Mucosa of stomach (tissue), 1 donor: ENCODE results near the gene FCAR.
"Not testable (repeated sequence)": the region's sequence is repeated elsewhere in the genome, so short reads cannot be mapped to it uniquely, and the experiment has no call there.

Experiments
- H3K27me3 ChIP-seq: one replicate; pipeline ENCODE4 v1.7.0; 2013; ENCODE audit warnings: mild to moderate bottlenecking, low read length; ENCODE audit not compliant: control insufficient read depth, insufficient read depth
- H3K36me3 ChIP-seq: one replicate; pipeline ENCODE4 v1.7.0; 2013; ENCODE audit warnings: low read length; ENCODE audit not compliant: control insufficient read depth, insufficient read depth
- H3K4me1 ChIP-seq: one replicate; pipeline ENCODE4 v1.7.0; 2013; ENCODE audit warnings: mild to moderate bottlenecking, low read length; ENCODE audit not compliant: control insufficient read depth, insufficient read depth
- H3K4me3 ChIP-seq: one replicate; pipeline ENCODE4 v1.7.0; 2013; ENCODE audit warnings: low read length
- H3K9ac ChIP-seq: one replicate; pipeline ENCODE4 v1.7.0; 2013; ENCODE audit warnings: mild to moderate bottlenecking, low read length, moderate library complexity
- H3K9me3 ChIP-seq: one replicate; pipeline ENCODE4 v1.7.0; 2013; ENCODE audit warnings: mild to moderate bottlenecking, low read length, moderate library complexity; ENCODE audit not compliant: control insufficient read depth
- donor health status: Pancreatic carcinoma.

FCAR gene

DNA sequence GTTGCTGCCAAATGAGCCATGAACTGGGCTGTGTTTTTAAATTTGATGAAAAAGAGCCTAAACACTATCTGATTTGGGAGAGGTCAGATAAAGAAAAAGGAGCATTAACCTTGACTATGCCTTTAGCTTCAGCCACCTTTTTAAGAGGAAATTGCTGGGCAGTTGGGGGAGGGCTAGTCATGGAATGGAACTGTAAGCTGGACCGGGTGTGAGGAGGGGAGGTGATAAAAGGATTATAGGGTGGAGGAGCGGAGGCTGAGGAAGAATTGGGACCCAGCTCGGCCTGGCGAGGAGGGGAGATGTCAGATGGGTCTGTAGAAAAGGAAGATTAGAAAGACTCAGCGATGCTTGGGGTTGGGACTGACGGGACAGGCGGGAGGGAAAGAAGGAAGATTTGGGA lies 24.6 kb downstream of the FCAR start:
- not testable (repeated sequence) for H3K9ac ChIP-seq, H3K27me3 ChIP-seq, H3K9me3 ChIP-seq, H3K4me1 ChIP-seq, H3K4me3 ChIP-seq, H3K36me3 ChIP-seq

DNA sequence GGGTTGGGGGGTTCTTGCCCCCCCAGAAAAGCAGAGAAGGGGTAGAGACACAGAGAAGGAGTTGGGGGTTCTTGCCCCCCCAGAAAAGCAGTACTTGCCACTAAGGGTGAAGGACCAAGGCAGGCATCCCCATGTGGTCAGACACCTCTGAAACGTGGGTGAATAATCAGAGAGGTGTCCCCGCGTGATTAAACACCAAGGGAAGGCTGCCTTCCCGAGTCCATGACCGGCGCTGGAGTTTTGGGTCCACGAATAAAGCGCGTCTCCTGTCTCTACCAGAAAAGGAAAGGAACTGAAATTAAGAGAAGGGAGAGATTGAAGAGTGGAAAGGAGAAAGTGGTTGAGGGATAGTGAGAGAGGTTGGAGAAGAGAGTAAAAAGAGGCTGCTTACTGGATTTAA lies 25.6 kb downstream of the FCAR start:
- H3K4me1 ChIP-seq, H3K9me3 ChIP-seq, H3K27me3 ChIP-seq, H3K9ac ChIP-seq, H3K4me3 ChIP-seq, H3K36me3 ChIP-seq: not testable (repeated sequence)

DNA sequence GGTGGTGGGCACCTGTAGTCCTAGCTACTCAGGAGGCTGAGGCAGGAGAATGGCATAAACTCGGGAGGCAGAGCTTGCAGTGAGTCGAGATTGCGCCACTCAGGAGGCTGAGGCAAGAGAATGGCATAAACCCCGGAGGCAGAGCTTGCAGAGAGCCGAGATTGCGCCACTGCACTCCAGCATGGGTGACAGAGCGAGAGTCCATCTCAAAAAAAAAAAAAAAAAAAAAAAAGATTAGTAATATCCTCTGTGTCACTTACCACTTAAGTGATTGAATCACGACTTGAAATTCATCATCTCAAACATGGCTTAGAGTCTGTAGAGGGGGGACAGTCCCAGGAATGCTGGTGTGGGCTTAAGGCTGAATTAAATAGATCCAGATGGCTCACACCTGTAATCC lies 27.1 kb downstream of the FCAR start:
- not testable (repeated sequence) for H3K9me3 ChIP-seq, H3K9ac ChIP-seq, H3K27me3 ChIP-seq, H3K4me1 ChIP-seq, H3K4me3 ChIP-seq, H3K36me3 ChIP-seq

DNA sequence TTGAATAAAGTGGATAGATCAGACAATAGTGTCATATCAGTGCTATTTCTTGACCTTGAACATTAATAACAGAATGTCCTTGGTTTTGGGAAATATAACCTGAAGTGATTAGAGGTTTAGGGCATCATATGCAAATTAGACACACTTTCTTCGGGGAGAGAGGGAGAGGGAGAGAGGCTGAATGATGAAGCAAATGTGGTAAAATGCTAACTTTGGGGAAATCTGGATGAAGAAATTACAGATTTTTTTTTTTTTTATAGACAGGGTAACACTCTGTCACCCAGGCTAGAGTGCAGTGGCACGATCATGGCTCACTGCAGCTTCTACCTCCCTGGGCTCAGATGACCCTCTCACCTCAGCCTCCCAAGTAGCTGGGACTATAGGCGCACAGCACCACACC lies 28.0 kb downstream of the FCAR start:
- Histone ChIP-seq H3K27me3 (peaks cover 5% of the 10 kb centered on the region), H3K4me3 (no peak overlapping the region), H3K9ac (no peak overlapping the region), H3K36me3 (no peaks in the 10 kb centered on the region), H3K4me1 (no peaks in the 10 kb centered on the region), H3K9me3 (no peaks in the 10 kb centered on the region)

DNA sequence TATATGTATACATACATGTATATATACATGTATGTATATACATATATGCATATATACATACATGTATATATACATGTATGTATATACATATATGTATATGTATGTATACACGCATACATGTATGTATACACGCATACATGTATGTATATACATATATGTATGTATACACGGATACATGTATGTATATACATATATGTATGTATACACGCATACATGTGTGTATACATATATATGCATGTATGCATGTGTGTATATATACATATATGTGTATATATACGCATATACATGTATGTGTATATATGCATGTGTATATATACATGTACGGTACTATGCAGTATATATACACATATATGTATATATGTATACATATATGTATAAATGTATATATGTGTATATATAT lies 29.3 kb downstream of the FCAR start:
- peaks cover 5% of the 10 kb centered on the region for H3K27me3 ChIP-seq
- no peak overlapping the region for H3K9ac ChIP-seq
- H3K4me1 ChIP-seq = no peaks in the 10 kb centered on the region
- no peak overlapping the region for H3K4me3 ChIP-seq
- no peaks in the 10 kb centered on the region for H3K9me3 ChIP-seq
- no peaks in the 10 kb centered on the region for H3K36me3 ChIP-seq

DNA sequence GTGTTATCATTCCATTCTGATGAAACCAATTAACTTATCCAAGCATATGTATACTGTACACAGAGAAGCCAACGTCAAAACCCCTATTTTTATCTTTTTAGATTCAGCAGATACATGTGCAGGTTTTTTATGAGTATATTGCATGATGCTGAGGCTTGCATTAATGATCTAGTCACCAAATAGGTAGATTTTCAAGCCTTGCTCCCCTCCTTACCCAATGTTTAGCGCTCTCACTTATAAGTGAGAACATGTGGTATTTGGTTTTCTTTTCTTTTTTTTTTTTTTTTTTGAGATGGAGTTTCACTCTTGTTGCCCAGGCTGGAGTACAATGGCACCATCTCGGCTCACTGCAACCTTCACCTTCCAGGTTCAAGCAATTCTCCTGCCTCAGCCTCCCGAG lies 30.2 kb downstream of the FCAR start:
- H3K9me3 ChIP-seq, H3K36me3 ChIP-seq, H3K27me3 ChIP-seq, H3K4me3 ChIP-seq, H3K9ac ChIP-seq, H3K4me1 ChIP-seq: not testable (repeated sequence)

DNA sequence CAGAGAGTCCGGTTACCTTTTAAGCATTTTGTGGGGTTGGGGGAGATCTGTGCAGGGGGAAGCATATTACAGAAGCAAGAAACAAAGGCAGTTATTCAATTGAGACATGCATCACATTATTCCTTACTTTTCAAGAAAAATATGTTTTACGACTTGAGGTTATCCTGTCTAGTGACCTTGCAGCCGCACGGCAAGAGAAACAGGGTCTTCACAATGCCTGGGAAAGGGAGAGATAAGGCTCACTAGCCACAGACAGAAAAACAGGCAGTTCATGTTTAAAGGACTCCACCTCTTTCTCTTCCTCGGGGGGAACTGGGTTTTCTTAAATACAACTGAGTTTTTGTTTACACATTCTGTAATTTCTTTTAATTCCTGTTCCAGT lies 31.4 kb downstream of the FCAR start:
- H3K9ac ChIP-seq = no peak overlapping the region
- no peaks in the 10 kb centered on the region for H3K4me1 ChIP-seq
- no peak overlapping the region for H3K4me3 ChIP-seq
- H3K36me3 ChIP-seq = no peaks in the 10 kb centered on the region
- H3K27me3 ChIP-seq = peaks cover 5% of the 10 kb centered on the region
- no peaks in the 10 kb centered on the region for H3K9me3 ChIP-seq

DNA sequence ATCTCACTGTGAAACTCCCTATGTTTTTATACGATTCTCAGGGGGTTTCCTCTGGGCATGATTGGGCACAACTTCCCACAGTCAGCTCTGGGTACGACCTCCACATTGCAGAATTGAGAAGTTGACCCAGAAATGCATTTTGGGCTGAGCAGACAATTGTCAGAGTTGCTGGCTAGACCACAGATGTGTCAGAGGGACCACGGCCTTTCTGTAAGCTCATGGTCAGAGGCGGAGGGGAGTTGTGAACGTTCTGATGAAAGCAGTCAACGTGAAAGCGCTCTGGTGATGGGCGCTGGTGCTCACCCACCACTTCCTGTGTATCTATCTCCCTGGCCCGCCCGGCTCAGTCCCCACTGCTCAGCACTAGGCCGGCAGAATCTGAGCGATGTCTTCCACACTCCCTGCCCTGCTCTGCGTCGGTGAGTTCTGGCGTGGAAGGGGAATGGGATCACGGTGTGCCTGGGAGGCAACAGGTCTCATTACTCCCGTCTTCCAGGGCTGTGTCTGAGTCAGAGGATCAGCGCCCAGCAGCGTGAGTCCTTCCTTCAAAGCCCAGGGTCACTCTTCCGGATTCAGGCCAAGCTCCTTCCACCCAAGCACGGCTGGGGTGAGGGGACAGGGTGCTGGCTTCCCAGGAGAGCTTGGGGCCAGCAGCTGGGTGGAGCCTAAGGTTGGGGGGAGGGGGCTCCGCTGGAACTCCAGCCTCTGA lies 31.9 kb downstream of the FCAR start, which contains the start of gene NCR1:
Gene NCR1 (plus strand): TSS at position 346 of the 709 bp plus-strand sequence. CDS start 40 bp downstream, at position 386.
- peaks cover 5% of the 10 kb centered on the region for H3K27me3 ChIP-seq
- no peak within 1 kb of the TSS for H3K9ac ChIP-seq
- no peaks in the 10 kb centered on the region for H3K4me1 ChIP-seq
- H3K36me3 ChIP-seq = no peaks in the 10 kb centered on the region
- no peak within 1 kb of the TSS for H3K4me3 ChIP-seq
- H3K9me3 ChIP-seq = no peaks in the 10 kb centered on the region

DNA sequence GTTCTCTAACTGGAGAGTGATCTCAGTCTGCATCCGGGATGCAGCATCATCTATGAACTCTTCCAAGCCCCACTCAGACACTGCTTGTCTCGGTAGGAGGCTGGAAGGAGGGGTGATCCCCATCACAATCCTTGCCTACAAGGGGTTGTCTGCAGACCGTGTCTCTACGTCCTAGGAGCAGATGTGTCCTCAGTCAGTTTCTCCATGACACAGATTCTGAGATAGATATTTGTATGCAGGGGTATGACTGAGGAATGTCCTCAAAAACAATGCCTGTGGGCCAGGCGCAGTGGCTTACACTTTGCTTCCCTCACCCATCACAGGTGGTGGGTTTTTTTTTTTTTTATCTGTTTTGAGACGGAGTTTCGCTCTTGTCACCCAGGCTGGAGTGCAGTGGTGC lies 32.8 kb downstream of the FCAR start:
- H3K36me3 ChIP-seq = no peaks in the 10 kb centered on the region
- H3K9me3 ChIP-seq = no peaks in the 10 kb centered on the region
- H3K4me3 ChIP-seq = no peak overlapping the region
- H3K4me1 ChIP-seq = no peaks in the 10 kb centered on the region
- H3K27me3 ChIP-seq = peaks cover 5% of the 10 kb centered on the region
- no peak overlapping the region for H3K9ac ChIP-seq

DNA sequence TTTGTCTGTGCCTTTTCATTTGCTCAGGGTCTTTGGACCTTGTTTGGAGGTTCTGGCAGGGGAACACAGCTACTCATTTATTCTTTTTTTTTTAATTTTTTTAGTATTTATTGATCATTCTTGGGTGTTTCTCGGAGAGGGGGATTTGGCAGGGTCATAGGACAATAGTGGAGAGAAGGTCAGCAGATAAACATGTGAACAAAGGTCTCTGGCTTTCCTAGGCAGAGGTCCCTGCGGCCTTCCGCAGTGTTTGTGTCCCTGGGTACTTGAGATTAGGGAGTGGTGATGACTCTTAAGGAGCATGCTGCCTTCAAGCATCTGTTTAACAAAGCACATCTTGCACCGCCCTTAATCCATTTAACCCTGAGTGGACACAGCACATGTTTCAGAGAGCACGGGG lies 33.9 kb downstream of the FCAR start:
- H3K36me3 ChIP-seq, H3K4me1 ChIP-seq, H3K27me3 ChIP-seq, H3K9me3 ChIP-seq, H3K4me3 ChIP-seq, H3K9ac ChIP-seq: not testable (repeated sequence)

DNA sequence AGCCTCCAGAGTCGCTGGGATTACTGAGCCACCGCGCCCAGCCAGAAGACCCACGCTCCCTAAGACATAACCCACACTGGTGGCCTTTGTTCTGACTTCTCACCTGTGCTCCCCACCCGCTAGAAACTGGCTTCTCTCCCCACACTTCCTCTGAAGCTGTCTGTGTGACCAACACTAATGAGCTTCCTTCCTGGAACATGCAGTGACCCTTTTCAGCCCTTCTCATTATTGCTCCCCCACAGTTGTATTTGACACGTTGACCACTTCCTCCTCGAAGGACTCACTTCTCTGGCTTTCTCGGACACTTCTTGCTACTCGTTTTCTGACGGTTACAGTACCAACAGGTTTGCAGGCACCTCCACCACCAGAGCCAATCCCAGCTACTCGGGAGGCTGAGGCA lies 42.8 kb downstream of the FCAR start:
- Histone ChIP-seq H3K4me3 (no peak overlapping the region), H3K9ac (no peak overlapping the region), H3K27me3 (no peaks in the 10 kb centered on the region), H3K36me3 (no peaks in the 10 kb centered on the region), H3K9me3 (no peaks in the 10 kb centered on the region), H3K4me1 (no peaks in the 10 kb centered on the region)

DNA sequence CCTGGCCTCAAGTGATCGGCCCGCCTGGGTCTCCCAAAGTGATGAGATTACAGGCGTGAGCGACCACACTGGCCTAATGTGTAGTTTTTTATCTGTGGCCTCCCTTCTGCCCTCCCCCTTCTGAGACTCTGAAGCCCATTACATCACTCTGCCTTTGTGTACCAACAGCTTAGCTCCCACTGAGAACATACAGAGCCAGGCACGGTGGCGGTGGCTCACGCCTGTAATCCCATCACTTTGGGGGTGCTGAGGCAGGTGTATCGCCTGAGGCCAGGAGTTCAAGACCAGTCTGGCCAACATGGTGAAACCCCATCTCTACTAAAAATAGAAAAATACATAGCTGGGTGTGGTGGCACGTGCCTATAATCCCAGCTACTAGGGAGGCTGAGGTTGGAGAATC lies 44.5 kb downstream of the FCAR start:
- Histone ChIP-seq H3K4me1 (no peaks in the 10 kb centered on the region), H3K9me3 (no peaks in the 10 kb centered on the region), H3K4me3 (no peak overlapping the region), H3K9ac (no peak overlapping the region), H3K36me3 (no peaks in the 10 kb centered on the region), H3K27me3 (no peaks in the 10 kb centered on the region)
